HEK293 (cell line): ENCODE results near the gene C17orf107.
A peak's percentile ranks its signal among the peaks of the same experiment; 100 is the strongest.

Source experiments
- CTCF ChIA-PET: fragments of 350-600 bp; formaldehyde crosslinking; extraction: SDS; loops from one replicate; lab custom pipeline; 2021; ENCODE audit warnings: antibody characterized with exemption; lab: Yijun Ruan, JAX
- POLR2A ChIA-PET: fragments of 300-600 bp; formaldehyde crosslinking; extraction: SDS; loops from one replicate; lab custom pipeline; 2020; ENCODE audit warnings: antibody characterized with exemption, inconsistent platforms; lab: Yijun Ruan, JAX
- H3K27ac ChIP-seq: fragments of 200-500 bp; sonication (Bioruptor generic); 2 replicates; pipeline ENCODE4 v1.5.1; 2014; ENCODE audit warnings: low read depth, low read length, control low read depth, inconsistent platforms; ENCODE audit errors: extremely low read depth
- H3K36me3 ChIP-seq, 2 experiments: fragments of 200-500 bp in 1 of 2; sonication (Bioruptor generic) in 1 of 2; 1 replicate in 1 of 2; 2 replicates in 1 of 2; pipeline ENCODE4 v1.5.1; 2014 to 2017; ENCODE audit warnings: inconsistent platforms in 2 of 2, low read length in 2 of 2; ENCODE audit not compliant: control insufficient read depth in 2 of 2, insufficient read depth in 1 of 2
- H3K4me1 ChIP-seq: fragments of 200-500 bp; sonication (Bioruptor generic); 2 replicates; pipeline ENCODE4 v1.5.1; 2014; ENCODE audit warnings: mild to moderate bottlenecking, low read length, inconsistent platforms; ENCODE audit not compliant: control insufficient read depth, insufficient read depth
- H3K4me3 ChIP-seq: 2 replicates; pipeline ENCODE4 v1.5.1; 2011; ENCODE audit warnings: low read depth, mild to moderate bottlenecking, control low read depth, low read length, moderate library complexity
- H3K9me3 ChIP-seq: fragments of 200-500 bp; sonication (Bioruptor generic); 2 replicates; pipeline ENCODE4 v1.5.1; 2014; ENCODE audit warnings: low read depth, low read length, inconsistent platforms; ENCODE audit not compliant: control insufficient read depth, insufficient read depth
- GLI4 ChIP-seq: fragments of 450-650 bp; formaldehyde crosslinking; IDR thresholded peaks from 2 replicates; pipeline ENCODE4 v1.5.1; 2016; ENCODE audit warnings: missing biosample characterization, missing genetic modification characterization
- GLIS1 ChIP-seq: fragments of 450-650 bp; formaldehyde crosslinking; IDR thresholded peaks from 2 replicates; pipeline ENCODE4 v1.5.1; 2016; ENCODE audit warnings: missing biosample characterization, missing genetic modification characterization
- KLF10 ChIP-seq: fragments of 450-650 bp; IDR thresholded peaks from 2 replicates; pipeline ENCODE4 v1.5.1; 2018; ENCODE audit warnings: missing biosample characterization, mild to moderate bottlenecking, missing genetic modification characterization
- WT1 ChIP-seq: fragments of 450-650 bp; formaldehyde crosslinking; IDR thresholded peaks from 2 replicates; pipeline ENCODE4 v1.5.1; 2016; ENCODE audit warnings: missing biosample characterization, missing genetic modification characterization
- YY2 ChIP-seq: fragments of 450-650 bp; formaldehyde crosslinking; IDR thresholded peaks from 2 replicates; pipeline ENCODE4 v1.5.1; 2016; ENCODE audit warnings: missing biosample characterization, missing genetic modification characterization
- ZBTB48 ChIP-seq: fragments of 450-650 bp; formaldehyde crosslinking; IDR thresholded peaks from 2 replicates; pipeline ENCODE4 v1.5.1; 2016; ENCODE audit warnings: missing biosample characterization, missing genetic modification characterization
- ZBTB8A ChIP-seq: fragments of 450-650 bp; formaldehyde crosslinking; IDR thresholded peaks from 2 replicates; pipeline ENCODE4 v1.5.1; 2016; ENCODE audit warnings: missing biosample characterization, missing genetic modification characterization
- ZNF16 ChIP-seq: fragments of 450-650 bp; formaldehyde crosslinking; IDR thresholded peaks from 2 replicates; pipeline ENCODE4 v1.5.1; 2016; ENCODE audit warnings: low read depth, missing biosample characterization, missing genetic modification characterization
- ZNF169 ChIP-seq: fragments of 450-650 bp; formaldehyde crosslinking; IDR thresholded peaks from 2 replicates; pipeline ENCODE4 v1.5.1; 2016; ENCODE audit warnings: missing biosample characterization, missing genetic modification characterization
- ZNF2 ChIP-seq: fragments of 450-650 bp; formaldehyde crosslinking; IDR thresholded peaks from 2 replicates; pipeline ENCODE4 v1.5.1; 2016; ENCODE audit warnings: missing biosample characterization, missing genetic modification characterization
- ZNF324 ChIP-seq: fragments of 450-650 bp; formaldehyde crosslinking; IDR thresholded peaks from 2 replicates; pipeline ENCODE4 v1.5.1; 2016; ENCODE audit warnings: missing biosample characterization, missing genetic modification characterization
- ZNF473 ChIP-seq: fragments of 450-650 bp; formaldehyde crosslinking; IDR thresholded peaks from 2 replicates; pipeline ENCODE4 v1.5.1; 2017; ENCODE audit warnings: missing biosample characterization, missing genetic modification characterization
- ZNF529 ChIP-seq: fragments of 450-650 bp; formaldehyde crosslinking; IDR thresholded peaks from 2 replicates; pipeline ENCODE4 v1.5.1; 2017; ENCODE audit warnings: missing genetic modification characterization, missing biosample characterization; ENCODE audit not compliant: insufficient replicate concordance
- ZNF571 ChIP-seq: fragments of 450-650 bp; formaldehyde crosslinking; IDR thresholded peaks from 2 replicates; pipeline ENCODE4 v1.5.0; 2017; ENCODE audit warnings: missing biosample characterization, missing genetic modification characterization
- ZNF600 ChIP-seq: fragments of 450-650 bp; formaldehyde crosslinking; IDR thresholded peaks from 2 replicates; pipeline ENCODE4 v1.5.1; 2016; ENCODE audit warnings: missing biosample characterization, missing genetic modification characterization
- ZNF792 ChIP-seq: fragments of 450-650 bp; formaldehyde crosslinking; IDR thresholded peaks from 2 replicates; pipeline ENCODE4 v1.5.1; 2016; ENCODE audit warnings: missing biosample characterization, missing genetic modification characterization
- TF ChIP-seq, protein P1 (sequence below): fragments of 450-650 bp; formaldehyde crosslinking; IDR thresholded peaks from 2 replicates; pipeline ENCODE4 v1.5.1; 2016; ENCODE audit warnings: missing biosample characterization, missing genetic modification characterization
- TF ChIP-seq, protein P2 (sequence below): fragments of 450-650 bp; formaldehyde crosslinking; IDR thresholded peaks from 2 replicates; pipeline ENCODE4 v1.5.1; 2016; ENCODE audit warnings: missing biosample characterization, missing genetic modification characterization
- TF ChIP-seq, protein P3 (sequence below): fragments of 450-650 bp; formaldehyde crosslinking; IDR thresholded peaks from 2 replicates; pipeline ENCODE4 v1.5.0; 2017; ENCODE audit warnings: missing biosample characterization, missing genetic modification characterization, borderline replicate concordance
- TF ChIP-seq, protein P4 (sequence below): fragments of 450-650 bp; formaldehyde crosslinking; IDR thresholded peaks from 2 replicates; pipeline ENCODE4 v1.5.1; 2016; ENCODE audit warnings: missing biosample characterization, missing genetic modification characterization, borderline replicate concordance
- TF ChIP-seq, protein P5 (sequence below): fragments of 450-650 bp; formaldehyde crosslinking; IDR thresholded peaks from 2 replicates; pipeline ENCODE4 v1.5.1; 2016; ENCODE audit warnings: missing biosample characterization, missing genetic modification characterization

Gene C17orf107

DNA sequence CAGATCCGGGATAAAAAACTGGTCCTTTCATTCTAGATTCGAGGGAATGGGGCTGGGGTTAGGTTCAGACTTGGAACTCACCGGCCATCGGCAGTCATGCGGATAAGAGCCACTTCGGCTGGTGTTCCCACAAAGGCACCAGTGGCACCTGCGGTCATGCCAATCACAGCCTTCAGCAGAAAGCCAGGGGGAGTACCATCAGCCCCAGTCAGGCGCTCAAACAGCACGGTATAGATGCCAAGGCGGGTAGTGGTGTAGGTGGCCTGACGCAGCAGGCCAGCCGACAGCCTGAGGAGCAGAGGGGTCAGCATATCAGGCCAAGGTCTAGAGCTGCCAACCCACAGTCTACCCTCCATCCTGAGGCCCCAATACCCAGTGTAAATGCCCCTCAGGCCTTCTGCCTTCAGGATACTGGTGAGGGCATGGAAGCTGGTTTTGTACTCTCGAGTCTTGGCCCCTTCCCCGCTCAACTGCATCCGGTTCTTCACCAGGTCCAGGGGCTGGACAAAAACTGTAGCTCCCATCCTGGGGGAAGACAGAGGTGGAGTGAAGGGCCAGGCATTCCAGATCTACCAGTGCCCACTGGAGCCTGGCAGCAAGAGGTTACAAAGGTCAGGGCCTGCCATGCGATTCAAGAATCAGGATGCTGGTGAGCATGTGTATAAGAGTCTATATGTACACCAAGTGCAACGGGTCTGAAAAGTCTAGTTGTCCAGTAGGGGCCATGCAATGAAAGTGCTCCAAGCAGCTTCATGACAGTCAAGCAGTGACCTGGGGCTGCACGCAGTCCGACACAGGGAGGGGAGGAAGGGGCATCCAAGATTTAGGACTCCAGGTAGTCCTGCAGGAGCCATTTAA is 39.6 kb downstream of the C17orf107 start:
- ChIA-PET CTCF (interaction anchor here (0.6 to 3.0 kb wide), 7 partner anchors 9 to 1059 kb away, joined by 3 to 20 read pairs (median 3); partner anchors contain the start of gene PFN1), POLR2A (interaction anchor here (0.5 to 3.4 kb wide), 17 partner anchors 9 to 253 kb away, joined by 3 to 109 read pairs (median 7); partner anchors contain the start of genes CHRNE, ENO3, INCA1 and KIF1C)
- Histone ChIP-seq H3K4me1 (peaks cover 9% of the 10 kb centered on the region), H3K9me3 (no peaks in the 10 kb centered on the region), H3K4me3 (peak overlapping the region; percentile 87), H3K27ac (peak overlapping the region; percentile 93), H3K36me3 (peaks cover 32 to 62% of the 10 kb centered on the region in 2 experiments)
- TF ChIP-seq, protein P1, sequence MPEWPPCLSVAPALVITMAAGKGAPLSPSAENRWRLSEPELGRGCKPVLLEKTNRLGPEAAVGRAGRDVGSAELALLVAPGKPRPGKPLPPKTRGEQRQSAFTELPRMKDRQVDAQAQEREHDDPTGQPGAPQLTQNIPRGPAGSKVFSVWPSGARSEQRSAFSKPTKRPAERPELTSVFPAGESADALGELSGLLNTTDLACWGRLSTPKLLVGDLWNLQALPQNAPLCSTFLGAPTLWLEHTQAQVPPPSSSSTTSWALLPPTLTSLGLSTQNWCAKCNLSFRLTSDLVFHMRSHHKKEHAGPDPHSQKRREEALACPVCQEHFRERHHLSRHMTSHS (tag by site-specific recombination): no peak
- TF ChIP-seq ZNF169 (tag by site-specific recombination) (no peak), GLIS1 (no peak), KLF10 (tag by site-specific recombination) (no peak), GLI4 (tag by site-specific recombination) (no peak), ZNF2 (tag by site-specific recombination) (no peak), ZNF529 (tag by site-specific recombination) (no peak), WT1 (no peak), ZNF473 (tag by site-specific recombination) (no peak), ZNF571 (tag by site-specific recombination) (no peak), ZBTB8A (tag by site-specific recombination) (no peak), ZNF792 (no peak)
- TF ChIP-seq, protein P2, sequence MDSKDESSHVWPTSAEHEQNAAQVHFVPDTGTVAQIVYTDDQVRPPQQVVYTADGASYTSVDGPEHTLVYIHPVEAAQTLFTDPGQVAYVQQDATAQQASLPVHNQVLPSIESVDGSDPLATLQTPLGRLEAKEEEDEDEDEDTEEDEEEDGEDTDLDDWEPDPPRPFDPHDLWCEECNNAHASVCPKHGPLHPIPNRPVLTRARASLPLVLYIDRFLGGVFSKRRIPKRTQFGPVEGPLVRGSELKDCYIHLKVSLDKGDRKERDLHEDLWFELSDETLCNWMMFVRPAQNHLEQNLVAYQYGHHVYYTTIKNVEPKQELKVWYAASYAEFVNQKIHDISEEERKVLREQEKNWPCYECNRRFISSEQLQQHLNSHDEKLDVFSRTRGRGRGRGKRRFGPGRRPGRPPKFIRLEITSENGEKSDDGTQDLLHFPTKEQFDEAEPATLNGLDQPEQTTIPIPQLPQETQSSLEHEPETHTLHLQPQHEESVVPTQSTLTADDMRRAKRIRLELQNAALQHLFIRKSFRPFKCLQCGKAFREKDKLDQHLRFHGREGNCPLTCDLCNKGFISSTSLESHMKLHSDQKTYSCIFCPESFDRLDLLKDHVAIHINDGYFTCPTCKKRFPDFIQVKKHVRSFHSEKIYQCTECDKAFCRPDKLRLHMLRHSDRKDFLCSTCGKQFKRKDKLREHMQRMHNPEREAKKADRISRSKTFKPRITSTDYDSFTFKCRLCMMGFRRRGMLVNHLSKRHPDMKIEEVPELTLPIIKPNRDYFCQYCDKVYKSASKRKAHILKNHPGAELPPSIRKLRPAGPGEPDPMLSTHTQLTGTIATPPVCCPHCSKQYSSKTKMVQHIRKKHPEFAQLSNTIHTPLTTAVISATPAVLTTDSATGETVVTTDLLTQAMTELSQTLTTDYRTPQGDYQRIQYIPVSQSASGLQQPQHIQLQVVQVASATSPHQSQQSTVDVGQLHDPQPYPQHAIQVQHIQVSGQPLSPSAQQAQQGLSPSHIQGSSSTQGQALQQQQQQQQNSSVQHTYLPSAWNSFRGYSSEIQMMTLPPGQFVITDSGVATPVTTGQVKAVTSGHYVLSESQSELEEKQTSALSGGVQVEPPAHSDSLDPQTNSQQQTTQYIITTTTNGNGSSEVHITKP: no peak
- TF ChIP-seq, protein P3, sequence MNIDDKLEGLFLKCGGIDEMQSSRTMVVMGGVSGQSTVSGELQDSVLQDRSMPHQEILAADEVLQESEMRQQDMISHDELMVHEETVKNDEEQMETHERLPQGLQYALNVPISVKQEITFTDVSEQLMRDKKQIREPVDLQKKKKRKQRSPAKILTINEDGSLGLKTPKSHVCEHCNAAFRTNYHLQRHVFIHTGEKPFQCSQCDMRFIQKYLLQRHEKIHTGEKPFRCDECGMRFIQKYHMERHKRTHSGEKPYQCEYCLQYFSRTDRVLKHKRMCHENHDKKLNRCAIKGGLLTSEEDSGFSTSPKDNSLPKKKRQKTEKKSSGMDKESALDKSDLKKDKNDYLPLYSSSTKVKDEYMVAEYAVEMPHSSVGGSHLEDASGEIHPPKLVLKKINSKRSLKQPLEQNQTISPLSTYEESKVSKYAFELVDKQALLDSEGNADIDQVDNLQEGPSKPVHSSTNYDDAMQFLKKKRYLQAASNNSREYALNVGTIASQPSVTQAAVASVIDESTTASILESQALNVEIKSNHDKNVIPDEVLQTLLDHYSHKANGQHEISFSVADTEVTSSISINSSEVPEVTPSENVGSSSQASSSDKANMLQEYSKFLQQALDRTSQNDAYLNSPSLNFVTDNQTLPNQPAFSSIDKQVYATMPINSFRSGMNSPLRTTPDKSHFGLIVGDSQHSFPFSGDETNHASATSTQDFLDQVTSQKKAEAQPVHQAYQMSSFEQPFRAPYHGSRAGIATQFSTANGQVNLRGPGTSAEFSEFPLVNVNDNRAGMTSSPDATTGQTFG (tag by site-specific recombination): no peak

DNA sequence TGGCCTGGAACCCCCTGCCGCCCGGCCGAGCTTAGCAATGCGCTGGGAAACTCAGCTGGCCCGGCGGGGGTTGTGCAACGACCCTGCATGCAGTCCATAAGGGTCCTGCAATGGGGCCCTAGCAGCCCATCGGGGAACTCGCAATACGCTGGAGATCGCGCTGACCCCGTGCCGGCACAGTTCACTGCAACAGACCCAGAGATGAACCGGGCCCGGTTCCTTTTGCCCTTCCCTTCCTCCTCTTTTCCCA is 40.1 kb downstream of the C17orf107 start:
- Histone ChIP-seq H3K27ac (peak overlapping the region; percentile 93), H3K9me3 (no peaks in the 10 kb centered on the region), H3K4me1 (peaks cover 9% of the 10 kb centered on the region), H3K4me3 (peak overlapping the region; percentile 87), H3K36me3 (peaks cover 38 to 68% of the 10 kb centered on the region in 2 experiments)
- ChIA-PET POLR2A (interaction anchor here (0.6 to 3.4 kb wide), 21 partner anchors 10 to 252 kb away, joined by 3 to 109 read pairs (median 9); partner anchors contain the start of genes CAMTA2, CHRNE, ENO3 and INCA1), CTCF (interaction anchor here (0.5 to 3.0 kb wide), 9 partner anchors 9 to 1060 kb away, joined by 3 to 20 read pairs (median 3); partner anchors contain the start of genes CHRNE and PFN1)
- TF ChIP-seq ZBTB48 (peak; percentile 51; the same call in 1 of the 2 replicates), ZNF16 (no peak), ZNF324 (peak; percentile 69; the same call in 1 of the 2 replicates), ZNF600 (tag by site-specific recombination) (peak; percentile 46; the same call in 1 of the 2 replicates), YY2 (tag by site-specific recombination) (0 out of 2 replicates have a peak, but pooled peaks have one; percentile 82)
- TF ChIP-seq, protein P4, sequence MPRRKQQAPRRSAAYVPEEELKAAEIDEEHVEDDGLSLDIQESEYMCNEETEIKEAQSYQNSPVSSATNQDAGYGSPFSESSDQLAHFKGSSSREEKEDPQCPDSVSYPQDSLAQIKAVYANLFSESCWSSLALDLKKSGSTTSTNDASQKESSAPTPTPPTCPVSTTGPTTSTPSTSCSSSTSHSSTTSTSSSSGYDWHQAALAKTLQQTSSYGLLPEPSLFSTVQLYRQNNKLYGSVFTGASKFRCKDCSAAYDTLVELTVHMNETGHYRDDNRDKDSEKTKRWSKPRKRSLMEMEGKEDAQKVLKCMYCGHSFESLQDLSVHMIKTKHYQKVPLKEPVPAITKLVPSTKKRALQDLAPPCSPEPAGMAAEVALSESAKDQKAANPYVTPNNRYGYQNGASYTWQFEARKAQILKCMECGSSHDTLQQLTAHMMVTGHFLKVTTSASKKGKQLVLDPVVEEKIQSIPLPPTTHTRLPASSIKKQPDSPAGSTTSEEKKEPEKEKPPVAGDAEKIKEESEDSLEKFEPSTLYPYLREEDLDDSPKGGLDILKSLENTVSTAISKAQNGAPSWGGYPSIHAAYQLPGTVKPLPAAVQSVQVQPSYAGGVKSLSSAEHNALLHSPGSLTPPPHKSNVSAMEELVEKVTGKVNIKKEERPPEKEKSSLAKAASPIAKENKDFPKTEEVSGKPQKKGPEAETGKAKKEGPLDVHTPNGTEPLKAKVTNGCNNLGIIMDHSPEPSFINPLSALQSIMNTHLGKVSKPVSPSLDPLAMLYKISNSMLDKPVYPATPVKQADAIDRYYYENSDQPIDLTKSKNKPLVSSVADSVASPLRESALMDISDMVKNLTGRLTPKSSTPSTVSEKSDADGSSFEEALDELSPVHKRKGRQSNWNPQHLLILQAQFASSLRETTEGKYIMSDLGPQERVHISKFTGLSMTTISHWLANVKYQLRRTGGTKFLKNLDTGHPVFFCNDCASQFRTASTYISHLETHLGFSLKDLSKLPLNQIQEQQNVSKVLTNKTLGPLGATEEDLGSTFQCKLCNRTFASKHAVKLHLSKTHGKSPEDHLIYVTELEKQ (tag by site-specific recombination): 0 out of 2 replicates have a peak, but pooled peaks have one; percentile 15
- TF ChIP-seq, protein P5, sequence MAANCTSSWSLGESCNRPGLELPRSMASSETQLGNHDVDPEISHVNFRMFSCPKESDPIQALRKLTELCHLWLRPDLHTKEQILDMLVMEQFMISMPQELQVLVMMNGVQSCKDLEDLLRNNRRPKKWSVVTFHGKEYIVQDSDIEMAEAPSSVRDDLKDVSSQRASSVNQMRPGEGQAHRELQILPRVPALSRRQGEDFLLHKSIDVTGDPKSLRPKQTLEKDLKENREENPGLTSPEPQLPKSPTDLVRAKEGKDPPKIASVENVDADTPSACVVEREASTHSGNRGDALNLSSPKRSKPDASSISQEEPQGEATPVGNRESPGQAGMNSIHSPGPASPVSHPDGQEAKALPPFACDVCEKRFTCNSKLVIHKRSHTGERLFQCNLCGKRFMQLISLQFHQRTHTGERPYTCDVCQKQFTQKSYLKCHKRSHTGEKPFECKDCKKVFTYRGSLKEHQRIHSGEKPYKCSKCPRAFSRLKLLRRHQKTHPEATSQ (tag by site-specific recombination): peak; percentile 70; the same call in 1 of the 2 replicates
